Mesothelial cell of epicardium (in vitro differentiated cells): Measurements from ENCODE around the gene TTC7B. TPM values are rescaled to one million over a fixed set of nuclear protein-coding genes. Genes with fewer than 3 reads are reported as not detected.

Source experiments
- DNase-seq, 2 experiments: peaks; one replicate each; pipeline ENCODE4 v3.0.0; 2021; ENCODE audit warnings: low spot score in 2 of 2; ENCODE audit not compliant: unreplicated experiment in 2 of 2
- H3K27ac Mint-ChIP-seq: 2 replicates; pipeline ENCODE4 v1.8.0; 2021; ENCODE audit warnings: mixed read lengths
- H3K27me3 Mint-ChIP-seq: 2 replicates; pipeline ENCODE4 v1.8.0; 2021; ENCODE audit warnings: low read depth, mixed read lengths
- H3K36me3 Mint-ChIP-seq: 2 replicates; pipeline ENCODE4 v1.8.0; 2021; ENCODE audit warnings: mixed read lengths
- H3K4me1 Mint-ChIP-seq: 2 replicates; pipeline ENCODE4 v1.8.0; 2021; ENCODE audit warnings: mixed read lengths
- H3K4me3 Mint-ChIP-seq: 2 replicates; pipeline ENCODE4 v1.8.0; 2021; ENCODE audit warnings: mild to moderate bottlenecking, moderate library complexity, mixed read lengths
- H3K9me3 Mint-ChIP-seq: 2 replicates; pipeline ENCODE4 v1.8.0; 2021; ENCODE audit warnings: mixed read lengths
- CTCF ChIP-seq: fragments of 200-600 bp; sonication (generic); IDR thresholded peaks from one replicate; pipeline ENCODE4 v1.5.0; 2021; ENCODE audit warnings: antibody characterized with exemption; ENCODE audit not compliant: unreplicated experiment
- total RNA-seq: library from RNA; stranded (reverse); gene quantifications from 3 replicates; pipeline ENCODE4 v1.2.1, GENCODE V29; 2021

The TTC7B gene
- total RNA-seq, 1 donor from 2014 or later: 56.5 TPM

GRCh38 chr14:90583427-90583826 is 232.8 kb downstream of the TTC7B start:
- H3K27ac Mint-ChIP-seq: no peak overlapping the region
- TF ChIP-seq CTCF: no peak
- peaks cover 2% of the 10 kb centered on the region for H3K4me1 Mint-ChIP-seq
- H3K36me3 Mint-ChIP-seq: peaks cover 14% of the 10 kb centered on the region
- H3K4me3 Mint-ChIP-seq: no peak overlapping the region
- no peaks in the 10 kb centered on the region for H3K9me3 Mint-ChIP-seq
- H3K27me3 Mint-ChIP-seq: no peaks in the 10 kb centered on the region
- no peak for DNase-seq

- no peak overlapping the region for H3K4me3 Mint-ChIP-seq
- peaks cover 14% of the 10 kb centered on the region for H3K36me3 Mint-ChIP-seq
- no peak for DNase-seq
- no peaks in the 10 kb centered on the region for H3K27me3 Mint-ChIP-seq
- no peak overlapping the region for H3K27ac Mint-ChIP-seq
- H3K9me3 Mint-ChIP-seq: no peaks in the 10 kb centered on the region
- peaks cover 2% of the 10 kb centered on the region for H3K4me1 Mint-ChIP-seq
- no peak for TF ChIP-seq CTCF
Observed at GRCh38 chr14:90582166-90582565, 234.1 kb downstream of the TTC7B start.

- DNase-seq: no peak
- Mint-ChIP-seq H3K4me1 (peaks cover 2% of the 10 kb centered on the region), H3K36me3 (peaks cover 12% of the 10 kb centered on the region), H3K27ac (no peak overlapping the region), H3K9me3 (no peaks in the 10 kb centered on the region), H3K4me3 (no peak overlapping the region), H3K27me3 (no peaks in the 10 kb centered on the region)
- no peak for TF ChIP-seq CTCF
Observed at GRCh38 chr14:90581745-90582144, 234.5 kb downstream of the TTC7B start.

GRCh38 chr14:90580377-90581335 is 235.6 kb downstream of the TTC7B start:
- Mint-ChIP-seq H3K9me3 (no peaks in the 10 kb centered on the region), H3K4me3 (no peak overlapping the region), H3K27ac (no peak overlapping the region), H3K27me3 (no peaks in the 10 kb centered on the region), H3K4me1 (peaks cover 2% of the 10 kb centered on the region), H3K36me3 (peaks cover 7% of the 10 kb centered on the region)
- no peak for TF ChIP-seq CTCF
- DNase-seq: no peak

- peaks cover 3% of the 10 kb centered on the region for H3K36me3 Mint-ChIP-seq
- no peak overlapping the region for H3K4me3 Mint-ChIP-seq
- H3K9me3 Mint-ChIP-seq: no peaks in the 10 kb centered on the region
- H3K4me1 Mint-ChIP-seq: peaks cover 5% of the 10 kb centered on the region
- no peaks in the 10 kb centered on the region for H3K27me3 Mint-ChIP-seq
- DNase-seq: no peak
- no peak overlapping the region for H3K27ac Mint-ChIP-seq
- TF ChIP-seq CTCF: no peak
Observed at GRCh38 chr14:90579816-90580215, 236.4 kb downstream of the TTC7B start.
